DMS53 treated with DMSO at 0.1 percent for 48 hours (cell line): ENCODE data around the gene ZNF362.
"Not testable (repeated sequence)": the region's sequence is repeated elsewhere in the genome, so short reads cannot be mapped to it uniquely, and the experiment has no call there.

Source experiments
- DNase-seq: peaks from one replicate; lab custom pipeline; 2025; ENCODE audit not compliant: unreplicated experiment; lab: John Stamatoyannopoulos, UW

The ZNF362 gene

DNA sequence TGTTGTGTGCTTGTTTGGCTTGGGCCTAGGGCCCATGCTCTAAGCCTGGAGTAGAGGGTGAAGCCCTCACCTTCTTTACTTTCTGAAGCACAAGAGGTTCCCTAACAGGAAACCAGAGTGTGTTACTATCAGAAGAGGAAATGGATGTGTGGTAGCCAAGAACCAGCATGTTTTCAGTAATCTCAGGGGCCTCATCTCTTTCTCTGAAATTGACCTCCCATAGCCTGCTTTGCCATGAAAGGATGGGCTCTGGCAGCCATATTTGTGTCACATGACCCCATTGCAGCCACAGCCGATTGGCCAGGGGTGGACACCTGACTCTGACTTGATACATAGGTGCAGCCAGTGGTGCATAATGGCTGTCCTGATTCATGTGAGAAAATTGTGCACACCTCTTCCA is 46.0 kb downstream of the ZNF362 start:
- DNase-seq: no peak

DNA sequence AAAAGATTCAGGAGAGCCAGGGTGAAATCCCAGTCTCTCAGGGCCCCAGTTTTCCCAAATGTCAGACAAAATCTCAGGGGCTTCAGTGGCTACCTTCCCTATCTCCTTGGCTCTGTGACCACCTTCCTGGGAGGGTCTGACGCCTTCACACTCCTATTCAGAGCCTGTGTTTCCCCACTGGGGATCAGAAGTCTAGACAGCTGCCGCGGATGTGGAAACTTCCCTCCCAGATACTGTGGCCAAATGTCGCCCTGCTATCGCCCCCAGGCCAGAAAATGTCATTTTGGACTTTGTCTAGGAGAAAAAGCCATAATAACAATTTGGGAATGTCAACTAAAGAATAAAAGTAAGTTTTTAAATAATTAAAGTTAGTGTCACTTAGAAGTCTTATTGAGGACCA is 48.7 kb downstream of the ZNF362 start:
- DNase-seq: no peak

DNA sequence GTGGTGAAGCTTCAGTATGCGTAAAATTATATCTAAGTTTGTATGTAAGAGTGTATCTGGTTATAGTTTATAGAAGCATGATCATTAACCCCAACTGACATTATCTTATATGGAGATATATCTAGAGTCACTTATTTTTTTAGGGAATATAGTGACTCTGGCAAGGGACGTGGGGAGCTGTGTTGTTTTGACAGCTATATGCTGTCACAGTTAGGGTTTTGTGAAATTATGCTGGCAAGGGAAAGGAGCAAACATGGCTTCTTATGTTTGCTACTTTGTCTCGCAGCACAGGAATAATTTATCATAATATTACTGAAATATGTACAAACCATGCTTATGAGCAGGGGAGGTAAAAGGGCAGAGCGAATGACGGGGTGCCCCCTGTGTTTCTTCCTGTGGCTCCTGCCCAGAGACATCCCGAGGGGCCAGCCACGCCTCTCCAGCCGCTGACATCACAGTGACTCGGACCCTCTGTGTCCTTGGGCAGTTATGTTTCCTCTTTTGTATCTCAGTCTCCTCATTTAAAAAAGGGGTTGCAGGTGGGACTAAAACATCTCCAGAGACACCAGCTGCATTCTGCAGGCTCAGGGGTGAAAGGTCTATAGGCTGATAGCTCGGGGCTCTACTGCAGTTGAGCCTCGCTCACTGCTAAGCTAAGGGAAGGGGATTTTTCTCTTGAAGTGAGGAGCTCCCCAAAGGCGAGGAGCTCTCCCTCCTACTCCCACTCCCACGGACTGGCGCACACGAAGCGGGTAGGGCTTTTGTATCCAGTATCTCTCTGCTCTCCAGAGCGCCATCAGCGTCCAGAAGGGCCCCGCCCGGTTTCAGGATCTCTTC is 49.7 kb downstream of the ZNF362 start:
- no peak for DNase-seq

DNA sequence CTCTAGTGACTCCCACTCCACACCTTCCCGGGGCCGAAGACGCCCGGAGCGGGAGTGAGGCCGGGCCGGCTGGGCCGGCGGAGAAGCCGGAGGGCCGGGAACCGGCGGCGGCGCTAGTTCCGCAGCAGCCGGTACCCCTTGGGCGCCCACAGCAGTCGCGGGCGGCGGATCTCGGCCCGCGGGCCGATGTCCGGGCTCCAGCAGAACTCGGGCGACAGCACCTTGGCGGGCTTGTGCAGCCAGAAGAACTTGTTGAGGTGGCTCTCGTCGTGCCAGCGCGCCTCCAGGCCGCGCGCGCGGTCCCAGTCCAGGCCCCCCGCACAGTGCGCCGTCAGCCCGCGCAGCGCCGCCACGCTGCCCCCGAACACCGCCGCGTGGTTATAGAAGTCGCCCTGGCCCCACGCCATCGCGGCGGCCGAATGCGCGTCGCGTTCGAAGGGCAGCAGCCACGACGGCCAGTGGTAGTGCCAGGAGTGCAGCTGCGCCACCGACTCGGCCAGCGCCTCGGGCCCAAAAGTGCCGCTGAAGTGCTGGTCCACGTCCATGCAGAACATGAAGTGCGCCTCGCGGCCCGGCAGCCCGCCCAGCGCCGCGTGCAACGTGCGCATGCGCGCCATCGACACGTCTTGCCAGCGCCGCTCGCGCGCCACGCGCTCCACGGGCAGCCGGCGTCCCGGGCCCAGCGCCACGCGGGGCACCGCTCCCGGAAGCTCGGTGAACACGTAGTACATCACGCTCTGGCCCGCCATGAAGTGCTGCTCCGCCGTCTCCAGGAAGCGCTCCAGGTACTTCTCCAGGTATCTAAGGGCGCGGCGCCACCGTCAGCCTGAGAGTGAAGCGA is 50.6 kb downstream of the ZNF362 start:
- DNase-seq: no peak

DNA sequence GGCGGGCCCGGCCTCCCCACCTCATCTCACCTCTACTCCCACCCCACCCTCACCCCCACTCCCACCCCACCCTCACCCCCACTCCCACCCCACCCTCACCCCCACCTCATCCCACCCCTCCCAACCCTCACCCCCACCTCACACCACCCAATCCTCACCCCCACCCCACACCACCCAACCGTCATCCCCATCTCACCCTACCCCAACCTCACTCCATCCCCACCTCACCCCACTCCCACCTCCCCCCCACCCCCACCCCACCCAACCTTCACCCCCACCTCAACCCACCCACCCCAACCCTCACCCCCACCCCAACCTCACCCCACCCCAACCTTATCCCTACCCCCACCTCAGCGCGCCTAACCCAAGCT is 51.2 kb downstream of the ZNF362 start:
- DNase-seq: no peak

DNA sequence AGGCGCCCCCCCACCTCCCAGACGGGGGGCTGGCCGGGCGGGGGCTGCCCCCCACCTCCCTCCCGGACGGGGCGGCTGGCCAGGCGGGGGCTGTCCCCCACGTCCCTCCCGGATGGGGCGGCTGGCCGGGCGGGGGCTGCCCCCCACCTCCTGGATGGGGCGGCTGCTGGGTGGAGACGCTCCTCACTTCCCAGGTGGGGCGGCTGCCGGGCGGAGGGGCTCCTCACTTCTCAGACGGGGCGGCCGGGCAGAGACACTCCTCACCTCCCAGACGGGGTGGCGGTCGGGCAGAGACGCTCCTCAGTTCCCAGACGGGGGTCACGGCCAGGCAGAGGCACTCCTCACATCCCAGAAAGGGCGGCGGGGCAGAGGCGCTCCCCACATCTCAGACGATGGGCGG is 53.1 kb downstream of the ZNF362 start:
- not testable (repeated sequence) for DNase-seq

DNA sequence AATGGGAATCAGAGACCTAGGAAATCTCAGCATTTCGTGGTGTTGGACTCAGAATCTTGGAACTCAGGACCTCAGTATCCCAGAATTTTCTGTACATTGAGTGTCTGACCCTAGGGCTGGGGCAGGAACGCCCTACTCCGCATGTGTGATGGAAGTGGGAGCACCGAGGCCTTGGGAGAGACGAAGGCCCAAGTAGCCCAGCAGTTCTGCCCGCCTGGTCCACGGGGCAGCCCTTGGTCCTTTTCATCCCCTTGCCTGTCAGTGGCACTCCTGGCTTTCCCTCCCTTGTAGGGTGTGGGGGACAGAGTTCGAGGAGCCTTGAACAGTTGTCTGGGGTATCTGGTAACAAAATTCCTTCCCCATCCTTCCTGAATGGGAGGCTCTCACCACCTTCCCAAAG is 54.4 kb downstream of the ZNF362 start:
- DNase-seq: no peak

DNA sequence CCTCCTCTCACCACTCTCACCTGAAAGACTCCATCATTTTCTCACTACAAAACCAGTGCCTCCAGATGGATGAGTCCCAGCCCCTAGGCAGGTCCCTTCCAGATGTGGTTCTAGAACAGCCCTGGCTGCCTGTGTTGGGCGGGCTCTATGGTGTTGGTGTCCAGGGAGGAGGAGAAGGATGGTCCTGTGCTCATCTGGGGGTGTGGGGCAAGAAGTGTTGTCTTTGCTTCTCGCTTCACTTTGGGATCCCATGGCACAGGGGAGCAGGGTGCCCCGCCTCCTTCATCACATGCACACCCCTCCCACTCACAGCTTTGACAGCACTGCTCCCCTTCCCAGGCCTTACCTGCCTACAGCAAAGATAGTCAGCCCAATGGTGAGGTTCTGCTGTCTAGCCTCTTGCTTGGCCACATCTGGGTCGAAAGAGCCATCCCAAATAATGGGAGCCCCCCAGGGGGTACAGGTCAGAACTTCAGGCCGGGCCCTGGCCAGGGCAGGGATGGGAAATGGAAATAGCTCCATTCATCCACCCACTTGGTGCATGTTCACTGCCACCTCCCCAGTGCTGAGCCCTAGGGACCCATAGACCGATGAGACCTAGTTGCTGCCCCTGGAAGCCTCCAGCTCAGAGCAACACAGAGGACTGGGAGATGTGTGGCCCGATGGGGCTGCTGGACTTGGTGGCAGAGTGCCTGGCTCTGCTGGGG is 55.6 kb downstream of the ZNF362 start:
- no peak for DNase-seq

DNA sequence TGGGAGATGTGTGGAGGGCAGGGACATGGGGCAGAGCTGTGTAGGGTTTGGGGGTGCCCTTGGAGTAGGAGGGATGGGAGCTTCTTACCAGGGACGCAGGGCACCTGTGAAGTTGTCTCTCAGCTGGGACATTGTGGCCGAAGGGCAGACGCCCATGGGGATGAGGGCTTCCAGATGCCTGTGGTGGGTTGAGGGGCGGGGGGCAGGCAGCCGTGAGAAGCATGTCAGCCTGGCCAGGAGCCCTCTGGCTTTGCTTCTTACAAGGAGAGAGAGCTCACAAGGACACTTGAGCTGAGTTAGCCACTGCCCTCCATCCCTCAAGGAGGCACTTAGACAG is 56.1 kb downstream of the ZNF362 start:
- DNase-seq: no peak

DNA sequence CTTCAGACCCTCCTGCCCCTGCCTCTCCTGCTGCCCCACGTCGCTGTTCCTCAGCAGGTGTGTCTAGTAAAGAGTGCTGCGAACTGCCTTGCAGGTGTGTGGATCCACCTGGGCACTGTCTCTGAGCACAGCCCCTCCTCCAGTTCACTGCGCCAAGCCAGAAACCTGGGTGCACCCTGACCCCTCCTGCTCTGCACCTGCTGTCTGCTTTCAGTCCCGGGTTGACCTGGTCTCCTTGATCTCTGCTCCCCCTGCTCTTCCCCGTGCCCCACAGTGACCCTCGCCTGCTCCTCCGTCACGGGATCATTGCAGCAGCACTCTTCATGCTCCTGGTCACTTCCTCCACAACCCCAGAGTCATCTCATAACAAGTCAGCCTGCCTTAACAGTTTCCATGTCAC is 58.1 kb downstream of the ZNF362 start:
- DNase-seq: no peak

DNA sequence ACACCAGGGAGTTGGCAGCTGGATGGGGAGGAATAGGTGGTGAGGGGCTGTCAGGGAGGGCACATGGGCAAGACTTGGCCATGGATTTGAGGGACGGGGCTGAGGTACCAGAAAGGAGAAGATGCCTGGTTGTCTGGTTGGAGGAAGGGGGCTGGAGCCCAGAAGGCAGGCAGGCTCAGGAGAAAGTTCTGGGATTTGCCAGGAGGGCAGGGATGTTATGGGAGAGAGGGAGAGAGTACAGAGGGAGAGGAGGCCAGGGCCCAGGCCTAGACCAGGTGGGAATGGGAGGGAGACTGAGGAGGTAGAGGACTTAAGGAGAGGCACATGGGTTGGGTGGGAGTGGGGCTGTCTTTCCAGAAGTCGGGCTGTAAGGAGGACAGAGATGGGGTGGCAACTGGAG is 60.3 kb downstream of the ZNF362 start:
- DNase-seq: no peak

DNA sequence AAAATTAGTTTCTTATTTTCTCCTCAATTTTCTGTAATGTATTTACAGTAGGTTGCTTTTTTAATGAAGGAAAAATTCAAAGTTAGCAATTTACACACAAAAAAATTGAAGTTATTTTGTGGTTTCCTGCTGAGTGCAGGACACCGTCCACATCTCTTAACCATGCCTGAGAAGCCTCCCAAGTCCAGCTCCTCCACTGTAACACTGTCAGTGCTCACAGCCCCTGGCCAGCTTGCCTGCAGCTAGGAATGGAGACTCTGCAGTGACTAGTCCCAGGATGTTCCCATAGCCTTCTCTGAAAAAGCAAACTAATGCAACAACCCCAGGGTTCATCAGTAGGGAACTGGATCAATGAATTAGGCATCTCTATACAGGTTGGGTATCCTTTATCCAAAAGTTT is 61.1 kb downstream of the ZNF362 start:
- no peak for DNase-seq

DNA sequence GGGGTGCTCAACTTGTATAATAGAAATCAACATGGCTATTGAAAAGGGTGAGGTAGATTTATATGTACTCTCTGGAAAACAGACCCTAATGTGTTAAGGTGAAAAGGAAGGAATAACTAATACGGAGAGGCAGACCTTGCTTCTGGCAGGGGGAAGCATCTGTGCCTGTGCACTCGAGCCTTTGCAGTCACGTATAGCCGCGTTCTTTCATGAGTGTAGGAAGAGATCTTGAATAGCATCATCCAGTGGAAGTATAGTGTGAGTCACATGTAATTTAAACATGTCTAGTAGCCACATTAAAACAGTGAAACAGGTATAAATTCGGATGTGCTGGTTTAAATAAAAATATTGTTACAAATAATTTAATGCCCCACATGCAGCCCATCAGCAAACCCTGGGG is 61.7 kb downstream of the ZNF362 start:
- no peak for DNase-seq

DNA sequence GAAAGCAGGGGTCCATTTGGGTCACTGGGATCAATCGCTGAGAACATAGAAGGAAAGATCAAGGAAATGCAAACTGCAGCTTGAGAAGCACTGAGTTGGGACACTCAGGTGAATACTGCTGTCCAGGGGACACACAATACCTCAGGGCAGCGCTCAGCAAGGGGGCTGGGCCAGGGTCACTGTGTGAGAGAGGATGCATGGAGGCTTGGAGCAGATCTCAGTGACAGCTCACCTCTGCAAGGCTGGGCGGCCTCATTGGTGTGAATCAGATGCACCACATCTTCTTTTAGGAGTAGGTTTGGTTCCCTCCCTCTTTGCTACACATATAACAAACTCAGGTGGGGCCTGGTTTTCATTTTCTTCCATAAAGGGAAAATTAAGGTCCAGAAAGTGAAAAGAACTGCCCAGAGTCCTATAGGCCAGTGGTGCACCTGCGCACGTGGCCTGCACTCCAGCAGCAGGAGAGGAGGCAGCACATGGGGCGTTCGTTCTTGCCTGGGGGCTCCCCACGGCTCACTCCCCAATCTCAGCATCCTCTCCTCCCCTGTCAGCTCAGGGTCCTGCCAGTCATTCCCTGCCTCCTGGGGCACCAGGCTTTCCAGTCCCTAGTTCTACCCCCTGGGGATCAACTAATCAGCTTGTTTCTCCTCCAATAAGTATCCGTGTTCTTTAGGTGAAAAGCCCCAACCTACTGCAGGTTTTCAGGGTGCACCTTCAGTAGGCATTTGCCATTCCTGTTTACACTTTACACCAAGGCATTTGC is 63.1 kb downstream of the ZNF362 start:
- DNase-seq: no peak

DNA sequence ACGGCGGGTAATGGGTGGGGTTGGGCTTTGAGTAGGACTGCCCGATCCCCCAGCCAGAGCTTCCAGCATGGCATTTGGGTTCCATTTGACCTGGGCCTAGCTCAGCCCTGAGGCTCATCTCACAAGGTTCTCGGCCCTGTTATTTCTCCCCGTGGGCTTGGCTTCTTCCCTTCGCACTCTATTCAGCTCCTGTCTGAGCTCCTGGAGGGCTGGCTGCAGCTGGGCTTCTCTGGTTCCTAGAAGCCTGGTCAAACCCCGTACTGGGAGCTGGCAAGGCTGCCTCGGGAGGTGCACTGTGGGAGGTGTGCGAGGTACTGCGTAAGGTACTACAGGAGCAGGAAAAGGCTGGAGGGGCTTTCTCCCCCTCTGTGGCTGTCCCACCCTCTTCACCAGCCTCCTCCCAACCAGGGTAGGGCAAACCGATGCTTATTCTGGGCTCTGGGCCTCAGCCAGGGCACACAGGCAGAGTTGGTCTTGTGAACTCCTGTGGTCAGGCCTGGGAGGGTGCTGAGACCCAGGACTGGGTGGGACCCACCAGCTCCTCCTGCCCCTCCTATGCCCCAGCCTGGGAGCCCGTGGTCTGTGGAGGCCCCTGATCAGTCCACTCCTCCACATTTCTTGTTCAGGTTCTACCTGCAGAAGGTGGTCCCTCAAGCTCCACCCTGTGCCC is 63.8 kb downstream of the ZNF362 start:
- DNase-seq: no peak

DNA sequence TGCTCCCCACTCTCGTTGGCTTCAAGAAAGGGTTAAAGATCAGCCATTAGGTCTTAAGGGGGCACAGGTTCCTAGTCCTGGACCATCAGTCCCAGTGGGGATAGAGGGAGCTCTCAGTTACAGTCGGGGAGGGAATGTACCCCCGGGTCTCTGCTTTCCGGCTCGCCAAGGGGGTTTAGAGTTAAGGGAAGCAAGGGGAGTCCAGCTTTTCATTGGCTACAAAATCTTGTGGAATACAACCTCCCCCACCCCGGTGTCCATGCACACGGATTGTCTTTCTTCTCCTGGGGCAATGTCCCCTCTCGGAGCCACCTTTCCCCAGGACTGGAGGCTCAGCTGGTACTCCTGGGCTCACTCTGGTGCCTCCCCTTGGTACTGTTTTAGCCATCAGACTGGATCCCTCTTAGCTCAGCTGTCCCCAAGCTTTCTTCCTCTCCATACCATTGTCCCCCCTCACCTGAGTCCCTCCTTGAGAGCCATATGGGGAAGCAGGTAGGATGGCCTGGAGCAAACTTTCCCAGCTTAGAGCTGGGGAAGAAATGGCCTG is 64.4 kb downstream of the ZNF362 start, which contains the start of gene A3GALT2:
Gene A3GALT2 (minus strand): TSS at position 480 of the 547 bp plus-strand sequence. CDS start 0 bp downstream, at position 480.
- DNase-seq: no peak

DNA sequence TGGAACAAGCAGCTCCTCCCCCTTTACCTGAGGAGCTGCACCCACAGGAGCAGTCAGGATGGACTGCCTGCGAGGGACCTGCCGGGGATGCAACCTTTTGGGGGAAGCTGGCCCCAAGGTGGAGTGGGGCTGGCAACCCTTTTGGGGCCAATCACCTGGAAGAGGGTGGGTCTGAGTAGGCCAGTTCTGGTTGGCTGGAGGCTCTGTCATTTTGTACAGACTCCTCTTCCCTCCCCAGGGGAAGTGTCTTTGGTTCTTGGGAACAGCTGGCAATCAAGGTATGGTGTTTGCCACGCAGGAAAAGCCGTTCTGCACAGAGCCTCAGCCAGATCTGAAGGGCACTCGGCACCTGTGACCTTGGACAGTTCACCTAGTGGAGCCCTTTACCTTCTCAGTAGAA is 64.9 kb downstream of the ZNF362 start:
- no peak for DNase-seq

DNA sequence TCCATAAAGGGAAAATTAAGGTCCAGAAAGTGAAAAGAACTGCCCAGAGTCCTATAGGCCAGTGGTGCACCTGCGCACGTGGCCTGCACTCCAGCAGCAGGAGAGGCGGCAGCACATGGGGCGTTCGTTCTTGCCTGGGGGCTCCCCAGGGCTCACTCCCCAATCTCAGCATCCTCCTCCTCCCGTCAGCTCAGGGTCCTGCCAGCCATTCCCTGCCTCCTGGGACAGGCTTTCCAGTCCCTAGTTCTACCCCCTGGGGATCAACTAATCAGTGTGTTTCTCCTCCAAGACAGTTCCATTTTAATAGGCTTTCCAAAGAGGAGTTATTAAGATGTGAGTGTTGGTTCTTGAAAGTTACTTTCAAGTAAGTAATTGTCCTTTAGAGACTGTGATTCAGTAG is 65.8 kb downstream of the ZNF362 start:
- no peak for DNase-seq

DNA sequence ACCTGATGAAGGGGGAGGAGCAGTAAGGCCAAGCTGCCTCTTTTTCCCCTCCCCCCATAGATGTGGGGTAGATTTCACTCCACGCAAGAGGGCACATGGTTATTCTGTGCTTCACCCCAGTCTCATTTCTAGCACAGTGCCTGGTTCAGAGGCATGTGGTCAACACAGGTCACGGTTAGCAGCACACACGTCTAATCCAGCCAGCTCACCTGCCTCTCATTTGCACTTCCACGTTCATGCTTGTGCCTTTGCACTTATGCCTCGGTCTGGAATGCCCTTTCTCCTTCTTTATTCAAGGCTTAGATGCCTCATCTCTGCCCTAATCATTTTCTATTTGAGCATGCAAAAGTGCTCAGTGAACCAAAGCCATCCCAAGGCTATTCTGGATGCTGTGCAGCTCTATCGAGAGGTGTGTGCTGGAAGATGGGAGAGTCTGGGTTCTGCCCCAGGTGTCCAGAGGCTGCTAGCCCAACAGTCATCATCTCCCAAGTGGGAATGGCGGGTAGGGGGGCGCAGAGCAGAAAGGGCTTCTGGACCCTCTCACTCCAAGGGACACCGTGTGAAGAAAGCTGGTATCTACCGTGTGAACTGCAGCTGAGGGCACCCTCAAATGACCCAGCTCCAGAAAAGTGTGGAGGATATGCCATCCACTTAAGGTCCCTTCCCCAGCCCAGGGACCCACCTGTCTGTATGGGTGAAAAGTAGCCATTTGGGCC is 66.7 kb downstream of the ZNF362 start:
- DNase-seq: no peak
